GM19452 (cell line): ENCODE data around the gene CCDC27.
"Not testable (repeated sequence)": the region's sequence is repeated elsewhere in the genome, so short reads cannot be mapped to it uniquely, and the experiment has no call there.

Source experiments
- ATAC-seq: cut with Tn5 transposase; IDR thresholded peaks from one replicate; pipeline ENCODE4 v1.9.1; 2021; ENCODE audit not compliant: unreplicated experiment

Gene CCDC27

GRCh38 chr1:3717715-3718601 lies 34.3 kb upstream of the CCDC27 start:
- no peak for ATAC-seq

- no peak for ATAC-seq
Observed at GRCh38 chr1:3718764-3719163, 33.5 kb upstream of the CCDC27 start.

GRCh38 chr1:3721955-3722465 lies 30.2 kb upstream of the CCDC27 start:
- ATAC-seq: no peak

GRCh38 chr1:3722846-3723245 lies 29.4 kb upstream of the CCDC27 start:
- no peak for ATAC-seq

GRCh38 chr1:3724416-3725030 lies 27.7 kb upstream of the CCDC27 start:
- ATAC-seq: not testable (repeated sequence)

- no peak for ATAC-seq
Observed at GRCh38 chr1:3725366-3725765, 26.9 kb upstream of the CCDC27 start.

- ATAC-seq: no peak
Observed at GRCh38 chr1:3727042-3727824, 25.0 kb upstream of the CCDC27 start.

- ATAC-seq: no peak
Observed at GRCh38 chr1:3727825-3728776, 24.1 kb upstream of the CCDC27 start.

- ATAC-seq: no peak
Observed at GRCh38 chr1:3729594-3730542, 22.4 kb upstream of the CCDC27 start.

GRCh38 chr1:3730543-3731247 lies 21.6 kb upstream of the CCDC27 start:
- no peak for ATAC-seq

GRCh38 chr1:3731583-3732433 lies 20.4 kb upstream of the CCDC27 start:
- no peak for ATAC-seq

- no peak for ATAC-seq
Observed at GRCh38 chr1:3732434-3733093, 19.7 kb upstream of the CCDC27 start.

GRCh38 chr1:3733094-3733882 lies 19.0 kb upstream of the CCDC27 start:
- no peak for ATAC-seq

GRCh38 chr1:3733883-3734589 lies 18.2 kb upstream of the CCDC27 start:
- ATAC-seq: no peak

- ATAC-seq: no peak
Observed at GRCh38 chr1:3734602-3735001, 17.6 kb upstream of the CCDC27 start.
